ENCODE data around the gene STK32C.

GRCh38 chr10:132351611-132352010 lies 43.9 kb upstream of the STK32C start:
- TF ChIP-seq, protein P1, sequence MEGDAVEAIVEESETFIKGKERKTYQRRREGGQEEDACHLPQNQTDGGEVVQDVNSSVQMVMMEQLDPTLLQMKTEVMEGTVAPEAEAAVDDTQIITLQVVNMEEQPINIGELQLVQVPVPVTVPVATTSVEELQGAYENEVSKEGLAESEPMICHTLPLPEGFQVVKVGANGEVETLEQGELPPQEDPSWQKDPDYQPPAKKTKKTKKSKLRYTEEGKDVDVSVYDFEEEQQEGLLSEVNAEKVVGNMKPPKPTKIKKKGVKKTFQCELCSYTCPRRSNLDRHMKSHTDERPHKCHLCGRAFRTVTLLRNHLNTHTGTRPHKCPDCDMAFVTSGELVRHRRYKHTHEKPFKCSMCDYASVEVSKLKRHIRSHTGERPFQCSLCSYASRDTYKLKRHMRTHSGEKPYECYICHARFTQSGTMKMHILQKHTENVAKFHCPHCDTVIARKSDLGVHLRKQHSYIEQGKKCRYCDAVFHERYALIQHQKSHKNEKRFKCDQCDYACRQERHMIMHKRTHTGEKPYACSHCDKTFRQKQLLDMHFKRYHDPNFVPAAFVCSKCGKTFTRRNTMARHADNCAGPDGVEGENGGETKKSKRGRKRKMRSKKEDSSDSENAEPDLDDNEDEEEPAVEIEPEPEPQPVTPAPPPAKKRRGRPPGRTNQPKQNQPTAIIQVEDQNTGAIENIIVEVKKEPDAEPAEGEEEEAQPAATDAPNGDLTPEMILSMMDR (IDR thresholded peaks at IDR 0.05): no peak
- TF ChIP-seq ZFX (IDR thresholded peaks at IDR 0.05; ENCODE audit: borderline replicate concordance): no peak

All from 22Rv1 (cell line).